ENCODE data around the gene CTDSPL.

The CTDSPL gene

GRCh38 chr3:37899101-37899707 is 37.5 kb downstream of the CTDSPL start:
- no peaks in the 10 kb centered on the region for H3K36me3 ChIP-seq
- peaks cover 7 to 54% (median 20%) of the 10 kb centered on the region in 4 donors for H3K4me1 ChIP-seq
- intact Hi-C loops (cut with DNase I; ENCODE audit: low total_unique reads), result no loop called here
- no peaks in the 10 kb centered on the region for H3K27me3 ChIP-seq
- no peaks in the 10 kb centered on the region for H3K9me3 ChIP-seq
- H3K4me3 ChIP-seq, result no peak overlapping the region
- TF ChIP-seq, protein P1, sequence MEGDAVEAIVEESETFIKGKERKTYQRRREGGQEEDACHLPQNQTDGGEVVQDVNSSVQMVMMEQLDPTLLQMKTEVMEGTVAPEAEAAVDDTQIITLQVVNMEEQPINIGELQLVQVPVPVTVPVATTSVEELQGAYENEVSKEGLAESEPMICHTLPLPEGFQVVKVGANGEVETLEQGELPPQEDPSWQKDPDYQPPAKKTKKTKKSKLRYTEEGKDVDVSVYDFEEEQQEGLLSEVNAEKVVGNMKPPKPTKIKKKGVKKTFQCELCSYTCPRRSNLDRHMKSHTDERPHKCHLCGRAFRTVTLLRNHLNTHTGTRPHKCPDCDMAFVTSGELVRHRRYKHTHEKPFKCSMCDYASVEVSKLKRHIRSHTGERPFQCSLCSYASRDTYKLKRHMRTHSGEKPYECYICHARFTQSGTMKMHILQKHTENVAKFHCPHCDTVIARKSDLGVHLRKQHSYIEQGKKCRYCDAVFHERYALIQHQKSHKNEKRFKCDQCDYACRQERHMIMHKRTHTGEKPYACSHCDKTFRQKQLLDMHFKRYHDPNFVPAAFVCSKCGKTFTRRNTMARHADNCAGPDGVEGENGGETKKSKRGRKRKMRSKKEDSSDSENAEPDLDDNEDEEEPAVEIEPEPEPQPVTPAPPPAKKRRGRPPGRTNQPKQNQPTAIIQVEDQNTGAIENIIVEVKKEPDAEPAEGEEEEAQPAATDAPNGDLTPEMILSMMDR (IDR thresholded peaks at IDR 0.05), result no peak
- DNase-seq, result no peak
- peak overlapping the region; percentile 39 to 41 for H3K27ac ChIP-seq

DNA sequence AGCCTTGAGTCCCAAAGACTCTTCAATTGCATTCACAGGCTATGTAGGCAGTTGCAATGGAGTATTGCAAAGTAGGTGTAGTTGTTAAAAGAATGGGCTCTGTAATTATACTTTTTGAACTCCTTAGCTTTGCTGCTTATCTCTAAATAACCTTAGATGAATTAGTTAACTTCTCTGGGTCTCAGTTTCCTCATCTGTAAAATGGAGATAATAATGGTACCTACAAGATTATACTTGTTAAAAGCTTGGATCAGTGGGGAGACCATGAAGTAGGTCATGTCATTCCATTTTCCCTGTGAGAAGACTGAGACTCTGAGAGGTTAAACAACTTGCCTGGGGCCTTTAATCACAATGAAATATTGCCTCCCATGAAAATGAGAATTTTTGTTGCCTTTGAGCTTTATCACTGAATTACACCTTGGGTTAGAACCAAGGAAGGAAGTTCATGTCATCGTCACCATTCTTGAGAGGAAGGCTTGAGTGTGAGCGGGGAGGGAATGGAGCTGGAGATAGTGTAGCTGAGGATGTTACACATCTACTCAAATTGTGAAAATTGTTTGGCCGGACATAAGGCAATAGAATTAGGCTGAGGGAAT is 38.1 kb downstream of the CTDSPL start:
- Histone ChIP-seq H3K4me1 (peaks cover 7 to 60% (median 25%) of the 10 kb centered on the region in 4 donors), H3K4me3 (no peak overlapping the region), H3K36me3 (no peaks in the 10 kb centered on the region), H3K27me3 (no peaks in the 10 kb centered on the region), H3K27ac (no peak overlapping the region), H3K9me3 (no peaks in the 10 kb centered on the region)
- TF ChIP-seq, protein P1 (IDR thresholded peaks at IDR 0.05), result no peak
- no peak for DNase-seq
- intact Hi-C loops (cut with DNase I; ENCODE audit: low total_unique reads), result no loop called here

DNA sequence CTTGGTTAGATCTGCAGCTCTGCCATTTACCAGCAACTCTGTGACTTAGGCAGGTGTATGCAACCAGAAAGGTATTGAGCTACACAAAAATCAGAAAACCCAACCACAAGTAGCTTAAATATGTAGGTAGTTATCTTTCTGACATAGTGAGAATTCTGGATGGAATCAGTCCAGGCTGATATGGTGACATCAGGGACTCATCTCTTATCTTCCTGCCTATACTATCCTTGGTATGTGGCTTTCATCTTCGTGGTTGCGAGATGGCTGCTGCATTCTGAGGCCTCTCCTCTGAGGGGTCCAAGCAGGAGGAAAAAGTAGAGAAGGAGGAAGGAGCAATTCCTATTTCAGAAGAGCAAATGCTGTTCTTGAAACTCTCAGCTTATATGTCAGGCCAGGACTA is 40.0 kb downstream of the CTDSPL start:
- Histone ChIP-seq H3K9me3 (no peaks in the 10 kb centered on the region), H3K27ac (no peak overlapping the region), H3K4me1 (peaks cover 15 to 71% (median 44%) of the 10 kb centered on the region in 4 donors), H3K27me3 (no peaks in the 10 kb centered on the region), H3K36me3 (no peaks in the 10 kb centered on the region), H3K4me3 (no peak overlapping the region)
- TF ChIP-seq, protein P1 (IDR thresholded peaks at IDR 0.05), result no peak
- DNase-seq, result no peak
- intact Hi-C loops (cut with DNase I; ENCODE audit: low total_unique reads), result no loop called here

DNA sequence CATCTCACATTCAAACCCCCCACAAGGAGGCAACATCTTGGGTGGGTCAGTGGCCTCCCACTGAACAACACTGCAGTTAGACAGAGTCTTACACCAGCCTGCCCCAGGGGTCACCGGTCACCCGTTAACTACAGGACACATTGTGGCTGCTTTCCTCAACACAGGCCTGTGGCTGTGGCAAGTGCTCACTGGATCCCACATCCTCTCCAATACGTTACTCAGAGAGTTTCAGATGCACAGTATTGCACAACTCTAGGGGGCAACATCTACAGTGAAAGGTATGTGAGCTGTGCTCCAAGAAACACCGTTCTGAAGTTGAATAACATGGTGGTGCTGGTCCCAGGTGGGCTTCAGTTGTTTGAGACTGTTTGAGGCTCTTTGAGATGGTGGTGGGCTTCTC is 41.0 kb downstream of the CTDSPL start:
- H3K4me1 ChIP-seq, result peaks cover 13 to 71% (median 48%) of the 10 kb centered on the region in 4 donors
- TF ChIP-seq, protein P1 (IDR thresholded peaks at IDR 0.05), result no peak
- no peak overlapping the region for H3K4me3 ChIP-seq
- no peaks in the 10 kb centered on the region for H3K9me3 ChIP-seq
- no peaks in the 10 kb centered on the region for H3K36me3 ChIP-seq
- intact Hi-C loops (cut with DNase I; ENCODE audit: low total_unique reads), result no loop called here
- no peak for DNase-seq
- H3K27ac ChIP-seq, result no peak overlapping the region
- no peaks in the 10 kb centered on the region for H3K27me3 ChIP-seq

DNA sequence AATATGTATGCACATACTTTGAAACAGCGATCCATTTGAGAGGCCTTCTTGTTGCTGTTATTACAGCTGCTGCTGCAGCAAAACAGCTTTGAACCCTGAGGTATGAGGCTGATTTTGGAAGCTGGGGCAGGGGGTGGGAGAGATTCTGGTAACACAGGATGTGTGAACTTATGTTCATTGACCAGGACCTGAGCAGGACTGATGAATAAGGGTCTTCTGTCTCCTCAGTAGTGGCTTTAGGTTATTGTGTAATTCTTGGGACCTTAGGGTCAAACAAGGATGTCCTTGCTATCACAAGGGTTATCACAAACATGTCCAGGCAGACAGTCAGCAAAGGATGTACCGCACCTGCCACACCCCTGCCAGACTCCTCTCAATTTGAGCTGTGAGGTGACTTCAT is 41.6 kb downstream of the CTDSPL start:
- TF ChIP-seq, protein P1 (IDR thresholded peaks at IDR 0.05), result no peak
- intact Hi-C loops (cut with DNase I; ENCODE audit: low total_unique reads), result no loop called here
- DNase-seq, result no peak
- Histone ChIP-seq H3K4me1 (peaks cover 8 to 71% (median 45%) of the 10 kb centered on the region in 4 donors), H3K4me3 (no peak overlapping the region), H3K36me3 (no peaks in the 10 kb centered on the region), H3K27ac (peak overlapping the region; percentile 70 to 74), H3K27me3 (no peaks in the 10 kb centered on the region), H3K9me3 (no peaks in the 10 kb centered on the region)

All from tibial artery (tissue), 4 donors.